Measurements from ENCODE around the gene PCYOX1L. TPM values are rescaled to one million over a fixed set of nuclear protein-coding genes. Genes with fewer than 3 reads are reported as not detected.

The PCYOX1L gene
- total RNA-seq, 1 experiment from 2014 or later: 15.9 TPM

GRCh38 chr5:149333711-149334443, 24.0 kb upstream of the PCYOX1L start (continued):
- TF ChIP-seq SIN3A (IDR thresholded peaks at IDR 0.05; ENCODE audit: low read depth) (no peak), ELF1 (IDR thresholded peaks at IDR 0.05; ENCODE audit: borderline replicate concordance, low read depth) (no peak), YY1 (IDR thresholded peaks at IDR 0.05; ENCODE audit: extremely low read depth, insufficient replicate concordance, low read depth, low read length) (no peak), ZFX (IDR thresholded peaks at IDR 0.05) (no peak)

DNA sequence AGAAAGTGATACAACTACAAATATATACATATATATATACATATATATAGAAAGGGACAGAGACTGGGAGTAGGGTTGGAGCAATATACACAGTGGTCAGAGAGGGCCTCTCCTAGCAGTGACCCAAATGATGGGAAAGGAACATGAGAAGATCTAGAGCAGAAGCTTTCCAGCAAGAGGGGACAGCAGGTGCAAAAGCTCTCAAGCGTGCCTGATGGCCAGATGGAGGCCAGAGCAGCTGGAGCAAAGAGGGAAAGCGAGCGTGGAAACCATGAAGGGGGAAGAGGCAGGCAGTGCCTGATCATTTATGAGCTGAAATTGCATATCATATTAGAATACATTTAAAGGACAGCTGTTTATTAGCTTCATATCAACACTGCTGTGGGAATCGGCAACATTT, 20.1 kb upstream of the PCYOX1L start:
- CTCF ChIA-PET: no interaction called here
- no peaks in the 10 kb centered on the region for H3K27me3 ChIP-seq (ENCODE audit: insufficient read depth, low read length)
- POLR2A ChIA-PET: no interaction called here
- no peaks in the 10 kb centered on the region for H3K36me3 ChIP-seq (ENCODE audit: control insufficient read depth in 1 of 2, insufficient read depth in 2 of 2, low read length in 2 of 2)
- no peaks in the 10 kb centered on the region for H4K20me1 ChIP-seq (ENCODE audit: insufficient read depth)
- no peak overlapping the region for H3K9ac ChIP-seq (ENCODE audit: low read length)
- no peaks in the 10 kb centered on the region for H3K9me2 ChIP-seq (ENCODE audit: insufficient read depth)
- no peak for ATAC-seq
- DNase-seq (ENCODE audit: low read depth, low spot score): no peak
- no TSS peak for BruUV-seq (replicated peaks)
- no peak overlapping the region for H3K27ac ChIP-seq (ENCODE audit: low read depth, low read length)
- H2AFZ ChIP-seq (ENCODE audit: low read depth, low read length, poor library complexity, severe bottlenecking): no peak overlapping the region
- H3K79me2 ChIP-seq (ENCODE audit: insufficient read depth, low read length): no peaks in the 10 kb centered on the region
- H3K9me3 ChIP-seq (ENCODE audit: control insufficient read depth in 1 of 2, insufficient read depth in 1 of 2, low read depth in 1 of 2, low read length in 2 of 2): no peaks in the 10 kb centered on the region
- H3K4me3 ChIP-seq (replicated peaks in 1 of 2; ENCODE audit: low read depth in 1 of 2, low read length in 2 of 2): no peak overlapping the region
- H3K4me2 ChIP-seq (ENCODE audit: low read length): no peak overlapping the region
- RAD21 ChIA-PET (ENCODE audit: low non-redundant PET in 1 of 2, low total read pairs in 2 of 2, uncharacterized antibody in 2 of 2, unreplicated experiment in 2 of 2): no interaction called here
- TF ChIP-seq TCF7L2 (IDR thresholded peaks at IDR 0.05; ENCODE audit: borderline replicate concordance, extremely low read depth, insufficient read depth, insufficient read length): no peak
- TF ChIP-seq JUND (IDR thresholded peaks at IDR 0.05): no peak
- no peak for TF ChIP-seq SRF (IDR thresholded peaks at IDR 0.05; ENCODE audit: low read depth)
- no peaks in the 10 kb centered on the region for H3K4me1 ChIP-seq (ENCODE audit: control insufficient read depth in 1 of 2, insufficient read depth in 2 of 2, low read length in 2 of 2)
- intact Hi-C loops (cut with micrococcal nuclease): no loop called here

- ChIA-PET CTCF (no interaction called here), POLR2A (no interaction called here), RAD21 (ENCODE audit: low non-redundant PET in 1 of 2, low total read pairs in 2 of 2, uncharacterized antibody in 2 of 2, unreplicated experiment in 2 of 2) (no interaction called here)
- BruUV-seq (replicated peaks): no TSS peak
- no peak overlapping the region for H3K9ac ChIP-seq (ENCODE audit: low read length)
- DNase-seq (ENCODE audit: low read depth, low spot score): no peak
- H3K9me2 ChIP-seq (ENCODE audit: insufficient read depth): no peaks in the 10 kb centered on the region
- H2AFZ ChIP-seq (ENCODE audit: low read depth, low read length, poor library complexity, severe bottlenecking): no peak overlapping the region
- no peak overlapping the region for H3K27ac ChIP-seq (ENCODE audit: low read depth, low read length)
- H3K4me1 ChIP-seq (ENCODE audit: control insufficient read depth in 1 of 2, insufficient read depth in 2 of 2, low read length in 2 of 2): no peaks in the 10 kb centered on the region
- no peaks in the 10 kb centered on the region for H3K27me3 ChIP-seq (ENCODE audit: insufficient read depth, low read length)
- H3K36me3 ChIP-seq (ENCODE audit: control insufficient read depth in 1 of 2, insufficient read depth in 2 of 2, low read length in 2 of 2): no peaks in the 10 kb centered on the region
- ATAC-seq: no peak
- TF ChIP-seq RAD21 (IDR thresholded peaks at IDR 0.05; ENCODE audit: low read depth) (no peak), REST (IDR thresholded peaks at IDR 0.05; ENCODE audit: low read depth) (no peak), EZH2phosphoT487 (IDR thresholded peaks at IDR 0.05; ENCODE audit: borderline replicate concordance) (no peak), ZFX (IDR thresholded peaks at IDR 0.05) (no peak)
- H3K9me3 ChIP-seq (ENCODE audit: control insufficient read depth in 1 of 2, insufficient read depth in 1 of 2, low read depth in 1 of 2, low read length in 2 of 2): no peaks in the 10 kb centered on the region
- H3K4me3 ChIP-seq (replicated peaks in 1 of 2; ENCODE audit: low read depth in 1 of 2, low read length in 2 of 2): no peak overlapping the region
- no peak overlapping the region for H3K4me2 ChIP-seq (ENCODE audit: low read length)
- H3K79me2 ChIP-seq (ENCODE audit: insufficient read depth, low read length): no peaks in the 10 kb centered on the region
- no peaks in the 10 kb centered on the region for H4K20me1 ChIP-seq (ENCODE audit: insufficient read depth)
- intact Hi-C loops (cut with micrococcal nuclease): no loop called here
Observed at GRCh38 chr5:149338364-149338763, 19.5 kb upstream of the PCYOX1L start.
